ENCODE measurements around the gene ARHGAP15.

- TF ChIP-seq CTCF (IDR thresholded peaks at IDR 0.05) (no peak), EP300 (IDR thresholded peaks at IDR 0.05; ENCODE audit: low read depth) (no peak), POLR2A (IDR thresholded peaks at IDR 0.05) (no peak)
These were observed 232.1 kb downstream of the ARHGAP15 start for GRCh38 chr2:143361346-143361745.

Data from transverse colon (tissue), 3 donors.